GM19099 (cell line): ENCODE measurements around the gene DUSP2.

Experiments
- POLR2A ChIP-seq: IDR thresholded peaks from 3 replicates; pipeline ENCODE4 v1.6.1; 2011; ENCODE audit warnings: low read depth; ENCODE audit not compliant: insufficient read length; ENCODE audit errors: extremely low read depth

The DUSP2 gene

GRCh38 chr2:96143848-96144480, 1.3 kb downstream of the DUSP2 start:
- peak; percentile 46 for TF ChIP-seq POLR2A

GRCh38 chr2:96143231-96143847, 1.9 kb downstream of the DUSP2 start:
- peak; percentile 51 for TF ChIP-seq POLR2A

DNA sequence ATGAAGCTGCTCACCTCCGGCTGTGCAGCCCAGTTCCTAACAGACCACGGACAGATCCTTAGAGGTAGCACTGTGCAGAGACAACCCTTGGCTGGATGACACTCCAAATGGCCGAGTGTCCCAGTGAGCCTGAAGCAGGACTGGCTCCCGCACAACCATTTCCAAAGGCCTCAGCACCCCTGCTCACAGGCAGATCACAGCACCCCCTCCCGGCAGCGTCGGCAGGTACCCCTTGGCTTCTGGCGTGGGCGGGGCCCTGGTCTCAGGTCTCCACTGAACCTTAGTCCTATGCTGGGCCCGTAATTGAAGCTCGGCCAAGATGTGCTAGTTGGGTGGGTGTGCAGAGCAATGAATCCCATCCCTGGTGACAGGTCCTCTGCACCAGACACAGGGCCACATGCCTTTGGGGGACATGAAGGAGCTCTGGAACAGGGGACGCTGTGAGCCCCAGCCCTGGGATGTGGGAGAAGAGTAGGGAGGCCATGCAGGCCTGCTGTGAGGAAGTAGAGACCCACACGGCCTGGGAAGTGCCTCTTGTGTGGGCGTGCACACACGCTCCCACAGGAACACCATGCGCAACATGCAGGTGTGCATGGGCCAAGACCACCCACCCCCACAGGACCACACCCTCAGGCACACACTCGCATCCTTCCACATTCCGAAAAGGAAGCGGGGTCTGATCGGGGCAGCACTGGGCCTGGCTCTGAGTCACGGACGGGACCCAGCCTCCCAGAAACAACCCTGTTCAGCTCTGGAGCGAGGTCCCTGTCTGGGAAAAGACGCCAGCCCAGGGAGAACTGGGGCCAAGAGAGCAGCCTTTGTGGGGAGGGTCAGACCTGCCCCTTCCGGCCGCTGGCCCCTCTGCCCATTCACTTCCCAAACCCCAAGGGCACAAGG, 2.8 kb downstream of the DUSP2 start:
- peak; percentile 62 for TF ChIP-seq POLR2A

- peak; percentile 60 for TF ChIP-seq POLR2A
Observed at GRCh38 chr2:96140941-96141623, 4.2 kb downstream of the DUSP2 start.

- TF ChIP-seq POLR2A = peak; percentile 36
Observed at GRCh38 chr2:96139181-96139758, 6.0 kb downstream of the DUSP2 start.

GRCh38 chr2:96138179-96139145, 6.8 kb downstream of the DUSP2 start, which contains the start of gene ASTL:
Gene ASTL, minus strand, starts transcription at chr2:96138502. Its CDS starts 66 bp downstream, at chr2:96138436.
- TF ChIP-seq POLR2A = peak; percentile 47

DNA sequence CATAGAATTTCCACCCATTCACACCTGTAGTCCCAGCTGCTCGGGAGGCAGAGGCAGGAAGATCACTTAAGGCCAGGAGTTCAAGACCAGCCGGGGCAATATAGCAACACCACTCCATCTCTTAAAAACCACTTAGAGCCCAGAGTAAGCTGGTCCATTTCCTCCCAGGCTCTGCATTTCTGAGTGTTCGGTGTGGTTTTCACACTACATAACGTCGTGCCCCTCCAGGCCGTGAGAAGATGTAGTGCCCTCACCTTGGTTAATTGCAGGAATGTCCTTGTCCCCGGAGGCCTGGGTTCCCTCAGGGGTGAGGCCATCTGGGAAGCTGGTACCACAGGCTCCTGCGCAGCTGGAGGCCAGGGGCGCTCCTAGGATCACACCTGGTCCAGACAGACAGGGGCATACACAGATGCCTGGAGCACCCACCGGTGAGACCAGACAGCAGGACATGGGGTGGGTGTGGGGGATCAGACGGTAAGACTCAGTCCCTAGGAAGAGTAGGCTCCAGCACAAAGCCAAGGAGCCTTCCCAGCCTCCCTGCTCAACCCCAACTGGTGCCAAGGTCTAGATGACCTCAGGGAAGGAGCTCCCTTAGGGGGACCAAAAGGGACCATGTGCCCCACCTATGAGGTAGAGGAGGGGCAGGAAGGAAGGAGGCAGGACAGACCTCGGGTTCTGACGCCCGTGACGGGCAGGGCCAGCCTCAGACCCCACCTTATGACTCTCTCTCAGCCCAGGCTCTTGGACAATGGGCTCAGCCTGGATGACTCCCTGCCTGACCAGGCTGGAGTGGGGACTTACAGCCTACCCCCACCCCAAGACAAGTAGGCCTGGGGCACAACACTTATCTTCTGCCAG, 7.7 kb downstream of the DUSP2 start:
- TF ChIP-seq POLR2A = peak; percentile 37

GRCh38 chr2:96136129-96136720, 9.0 kb downstream of the DUSP2 start:
- no peak for TF ChIP-seq POLR2A

- no peak for TF ChIP-seq POLR2A
Observed at GRCh38 chr2:96135621-96136020, 9.6 kb downstream of the DUSP2 start.

GRCh38 chr2:96135171-96135570, 10.1 kb downstream of the DUSP2 start:
- TF ChIP-seq POLR2A = no peak

DNA sequence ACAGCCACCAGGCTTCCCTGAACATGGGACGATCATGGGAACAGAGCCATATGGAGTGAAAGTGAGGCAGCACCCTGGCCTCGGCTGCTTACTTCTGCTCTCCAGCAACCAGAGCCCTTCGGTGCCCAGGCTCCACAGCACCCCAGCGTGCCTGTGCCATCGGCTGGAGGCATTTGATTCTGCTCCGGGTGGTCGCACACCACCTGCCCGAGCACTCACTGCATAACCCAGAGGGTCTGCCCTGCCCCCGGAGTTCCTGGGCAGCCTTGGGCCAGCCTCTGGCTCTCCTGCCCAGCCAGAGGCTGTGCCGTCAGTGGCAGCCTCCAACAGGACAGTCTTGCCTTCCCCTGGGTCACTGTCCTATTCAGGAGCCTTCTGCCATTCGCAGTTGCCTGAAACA, 10.8 kb downstream of the DUSP2 start:
- TF ChIP-seq POLR2A = no peak

GRCh38 chr2:96131813-96132745, 13.2 kb downstream of the DUSP2 start:
- TF ChIP-seq POLR2A = no peak
